HG02623 (cell line): ENCODE results near the gene RPLP2.

Experiments
- ATAC-seq: cut with Tn5 transposase; IDR thresholded peaks from one replicate; pipeline ENCODE4 v1.9.1; 2021; ENCODE audit warnings: moderate library complexity; ENCODE audit not compliant: unreplicated experiment

Gene RPLP2

GRCh38 chr11:846496-847098, 36.8 kb downstream of the RPLP2 start:
- ATAC-seq = no peak

GRCh38 chr11:847876-848275, 38.1 kb downstream of the RPLP2 start:
- ATAC-seq = no peak

GRCh38 chr11:848380-848931, 38.7 kb downstream of the RPLP2 start:
- ATAC-seq = no peak

GRCh38 chr11:849104-849824, 39.5 kb downstream of the RPLP2 start:
- ATAC-seq = no peak

GRCh38 chr11:849951-850774, 40.4 kb downstream of the RPLP2 start:
- ATAC-seq = no peak

- ATAC-seq = no peak
Observed at GRCh38 chr11:850775-851763, 41.3 kb downstream of the RPLP2 start.

- ATAC-seq = no peak
Observed at GRCh38 chr11:852762-853161, 43.0 kb downstream of the RPLP2 start.

GRCh38 chr11:853682-854448, 44.1 kb downstream of the RPLP2 start:
- ATAC-seq = no peak

GRCh38 chr11:854601-855329, 45.0 kb downstream of the RPLP2 start:
- no peak for ATAC-seq

GRCh38 chr11:855330-855674, 45.5 kb downstream of the RPLP2 start:
- no peak for ATAC-seq

GRCh38 chr11:855796-856195, 46.0 kb downstream of the RPLP2 start:
- no peak for ATAC-seq

- no peak for ATAC-seq
Observed at GRCh38 chr11:856397-856796, 46.6 kb downstream of the RPLP2 start.

GRCh38 chr11:858053-858761, 48.4 kb downstream of the RPLP2 start:
- ATAC-seq = no peak

- no peak for ATAC-seq
Observed at GRCh38 chr11:858762-859339, 49.1 kb downstream of the RPLP2 start.

GRCh38 chr11:859394-860131, 49.8 kb downstream of the RPLP2 start:
- no peak for ATAC-seq

- ATAC-seq = no peak
Observed at GRCh38 chr11:860234-861104, 50.7 kb downstream of the RPLP2 start.

GRCh38 chr11:861105-861479, 51.3 kb downstream of the RPLP2 start:
- ATAC-seq = no peak
